CMK (cell line): ENCODE data around the gene TMEM139.

Source experiments
- DNase-seq: peaks from one replicate; pipeline ENCODE4 v3.0.0-alpha.2; 2010; ENCODE audit warnings: low read depth

Gene TMEM139

DNA sequence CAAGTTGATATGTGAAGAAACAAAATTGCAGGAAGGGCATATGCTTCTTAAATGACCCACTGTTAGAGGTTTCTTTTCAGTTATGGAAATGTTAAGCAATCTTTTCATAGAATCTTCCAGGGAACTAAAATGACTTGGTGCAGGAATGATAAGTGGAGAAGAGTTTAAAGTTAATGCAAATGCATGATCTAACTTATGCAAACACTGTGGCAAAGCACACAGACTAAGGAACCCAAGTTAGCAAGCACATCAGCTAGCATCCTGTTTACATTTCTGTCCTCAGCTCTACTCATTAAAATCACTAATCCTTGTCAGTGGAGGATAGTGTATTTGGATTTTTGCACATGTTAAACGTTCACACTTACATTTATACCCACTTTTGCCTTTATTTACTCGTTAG lies 40.5 kb downstream of the TMEM139 start:
- no peak for DNase-seq

DNA sequence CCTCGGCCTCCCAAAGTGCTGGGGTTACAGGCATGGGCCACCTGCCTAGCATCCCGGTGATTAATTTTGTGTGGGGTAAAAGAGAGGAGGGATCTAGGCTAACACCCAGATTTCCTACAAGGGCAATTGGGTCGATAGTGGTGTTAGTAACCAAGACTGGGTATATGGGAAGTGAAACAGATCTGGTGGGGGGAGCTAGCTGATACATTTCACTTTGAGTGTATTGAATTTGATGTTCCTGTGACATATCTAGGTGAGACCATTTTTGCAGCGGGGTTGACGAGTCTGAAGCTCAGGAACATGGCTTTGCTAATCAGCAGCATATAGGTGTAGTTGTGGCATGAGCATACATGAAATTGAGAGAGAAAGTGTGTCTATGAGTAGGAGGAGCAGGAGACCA lies 43.1 kb downstream of the TMEM139 start:
- DNase-seq: no peak

DNA sequence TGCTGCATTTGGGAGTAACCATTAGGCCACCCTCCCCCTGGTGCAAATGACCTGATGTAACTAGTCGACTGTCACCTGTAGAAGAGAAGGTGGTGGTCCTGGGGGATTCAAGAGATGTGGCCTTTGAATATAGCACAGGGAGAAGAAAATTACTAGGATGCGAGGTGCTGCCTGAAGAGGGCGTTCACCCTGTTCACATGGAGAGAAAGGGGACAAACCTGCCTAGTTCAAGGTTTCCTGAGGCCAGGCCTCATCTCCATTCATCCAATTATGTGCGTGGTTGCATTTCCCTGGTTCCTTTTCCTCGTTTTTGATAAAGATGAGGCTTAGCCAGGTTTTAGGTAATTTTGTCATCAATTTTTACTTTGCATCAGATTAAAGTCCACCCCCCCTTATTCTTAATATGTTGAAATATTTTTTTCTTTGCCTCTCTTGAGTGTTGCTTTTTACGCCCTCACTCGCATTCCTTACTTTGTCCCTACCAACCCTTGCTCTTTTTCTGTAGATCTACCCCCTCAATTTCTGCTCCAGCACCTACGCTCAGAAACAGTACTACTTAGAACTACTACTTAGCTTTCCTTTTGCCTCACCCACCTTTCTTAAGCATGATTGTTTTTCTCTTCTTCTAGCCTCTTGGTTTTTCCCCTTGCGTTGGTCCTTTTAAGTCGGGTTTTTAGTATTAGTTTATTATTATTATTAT lies 44.9 kb downstream of the TMEM139 start:
- no peak for DNase-seq

DNA sequence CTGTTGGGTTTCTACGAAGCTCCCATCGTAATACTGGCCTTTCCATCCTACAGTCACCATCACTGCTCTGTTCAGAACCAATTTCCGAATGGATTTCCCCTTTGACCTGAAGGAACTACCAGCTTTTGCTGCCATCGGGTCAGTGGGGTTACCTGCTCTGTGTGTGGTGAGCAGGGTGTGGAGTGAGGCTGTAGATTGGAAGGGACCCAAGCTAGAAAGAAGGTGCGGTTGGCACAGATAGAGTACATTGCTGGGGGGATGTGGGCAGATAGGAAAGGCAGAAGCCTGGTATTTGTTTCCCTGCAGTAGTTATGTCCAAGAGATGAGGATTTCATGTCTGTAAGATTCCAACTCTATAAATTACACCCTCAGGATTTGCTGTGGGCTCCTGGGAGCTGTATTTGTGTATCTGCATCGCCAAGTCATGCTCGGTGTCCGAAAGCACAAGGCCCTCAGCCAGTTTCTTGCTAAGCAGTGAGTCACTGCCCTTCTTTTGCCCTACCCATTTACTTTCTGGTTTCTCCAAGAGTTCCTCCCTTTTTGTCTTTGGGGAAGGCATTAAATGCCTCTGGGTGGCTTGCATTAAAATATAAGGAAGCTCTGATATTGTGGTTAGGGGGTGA lies 46.5 kb downstream of the TMEM139 start:
- DNase-seq: no peak

DNA sequence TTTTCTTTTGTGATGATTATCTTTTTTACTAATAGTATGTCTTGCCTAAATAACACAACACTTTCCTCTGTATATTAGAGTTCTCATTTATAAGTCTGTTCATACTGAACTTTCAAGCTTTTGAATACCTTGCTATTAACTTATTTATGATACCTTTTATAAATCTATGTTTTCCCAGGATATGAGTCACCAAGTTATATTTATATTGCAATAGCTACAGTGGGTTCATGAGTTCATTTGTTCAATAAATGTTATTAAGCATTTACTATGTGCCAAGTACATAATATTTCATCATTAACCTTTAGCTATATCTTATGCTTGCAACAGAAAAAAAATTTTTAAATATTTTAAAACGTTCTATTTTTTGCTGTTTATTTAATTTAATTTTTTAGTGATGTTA lies 49.5 kb downstream of the TMEM139 start:
- no peak for DNase-seq

DNA sequence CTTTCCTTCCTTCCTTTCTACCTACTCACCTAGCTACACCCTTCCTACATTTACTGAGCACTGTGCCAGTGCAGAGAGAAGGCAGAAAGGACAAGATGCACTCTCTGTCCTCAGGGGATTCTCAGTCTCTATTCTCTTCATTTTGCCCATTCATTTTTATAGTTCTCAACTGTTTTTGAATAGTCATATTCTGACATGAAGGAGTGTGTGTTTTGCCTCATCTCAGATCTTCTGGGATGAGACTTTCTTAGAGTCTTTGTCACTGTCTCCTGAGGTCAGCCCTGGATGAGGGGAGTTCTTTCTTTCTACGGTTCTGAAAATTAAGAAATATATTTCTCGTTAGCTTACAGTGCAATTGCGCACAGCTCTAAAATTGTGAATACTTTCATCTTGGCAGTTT lies 52.5 kb downstream of the TMEM139 start:
- no peak for DNase-seq
